HG02678 (cell line): ENCODE results near the gene LIPE.
A peak's percentile ranks its signal among the peaks of the same experiment; 100 is the strongest.
"Not testable (repeated sequence)": the region's sequence is repeated elsewhere in the genome, so short reads cannot be mapped to it uniquely, and the experiment has no call there.

ENCODE experiments used
- ATAC-seq: cut with Tn5 transposase; IDR thresholded peaks from one replicate; pipeline ENCODE4 v1.9.1; 2021; ENCODE audit warnings: mild to moderate bottlenecking, moderate library complexity; ENCODE audit not compliant: unreplicated experiment

The LIPE gene, protein sequence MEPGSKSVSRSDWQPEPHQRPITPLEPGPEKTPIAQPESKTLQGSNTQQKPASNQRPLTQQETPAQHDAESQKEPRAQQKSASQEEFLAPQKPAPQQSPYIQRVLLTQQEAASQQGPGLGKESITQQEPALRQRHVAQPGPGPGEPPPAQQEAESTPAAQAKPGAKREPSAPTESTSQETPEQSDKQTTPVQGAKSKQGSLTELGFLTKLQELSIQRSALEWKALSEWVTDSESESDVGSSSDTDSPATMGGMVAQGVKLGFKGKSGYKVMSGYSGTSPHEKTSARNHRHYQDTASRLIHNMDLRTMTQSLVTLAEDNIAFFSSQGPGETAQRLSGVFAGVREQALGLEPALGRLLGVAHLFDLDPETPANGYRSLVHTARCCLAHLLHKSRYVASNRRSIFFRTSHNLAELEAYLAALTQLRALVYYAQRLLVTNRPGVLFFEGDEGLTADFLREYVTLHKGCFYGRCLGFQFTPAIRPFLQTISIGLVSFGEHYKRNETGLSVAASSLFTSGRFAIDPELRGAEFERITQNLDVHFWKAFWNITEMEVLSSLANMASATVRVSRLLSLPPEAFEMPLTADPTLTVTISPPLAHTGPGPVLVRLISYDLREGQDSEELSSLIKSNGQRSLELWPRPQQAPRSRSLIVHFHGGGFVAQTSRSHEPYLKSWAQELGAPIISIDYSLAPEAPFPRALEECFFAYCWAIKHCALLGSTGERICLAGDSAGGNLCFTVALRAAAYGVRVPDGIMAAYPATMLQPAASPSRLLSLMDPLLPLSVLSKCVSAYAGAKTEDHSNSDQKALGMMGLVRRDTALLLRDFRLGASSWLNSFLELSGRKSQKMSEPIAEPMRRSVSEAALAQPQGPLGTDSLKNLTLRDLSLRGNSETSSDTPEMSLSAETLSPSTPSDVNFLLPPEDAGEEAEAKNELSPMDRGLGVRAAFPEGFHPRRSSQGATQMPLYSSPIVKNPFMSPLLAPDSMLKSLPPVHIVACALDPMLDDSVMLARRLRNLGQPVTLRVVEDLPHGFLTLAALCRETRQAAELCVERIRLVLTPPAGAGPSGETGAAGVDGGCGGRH

DNA sequence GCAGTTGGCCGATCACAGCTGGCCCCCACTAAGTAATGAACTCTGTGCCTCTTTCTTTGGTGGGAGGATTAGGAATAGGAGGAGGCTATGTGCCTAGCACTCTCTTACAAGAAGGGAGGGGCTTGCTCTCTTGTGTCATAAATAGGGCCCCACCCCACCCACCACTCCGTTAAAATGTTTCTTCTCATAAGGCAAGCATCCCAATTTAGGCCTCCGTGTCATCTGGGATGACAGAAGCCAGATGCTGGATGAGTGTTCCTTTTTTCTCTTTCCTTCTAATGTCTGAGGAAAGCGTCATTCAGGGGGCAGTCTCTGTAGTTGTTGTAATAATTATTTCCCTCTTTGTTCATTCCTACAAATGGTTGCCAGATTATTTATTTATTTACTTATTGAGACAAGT is at the start of gene LIPE:
Gene LIPE (minus strand): TSS at position 76 of the 400 bp plus-strand sequence. CDS start 239 bp downstream, outside the sequence.
- no peak for ATAC-seq

DNA sequence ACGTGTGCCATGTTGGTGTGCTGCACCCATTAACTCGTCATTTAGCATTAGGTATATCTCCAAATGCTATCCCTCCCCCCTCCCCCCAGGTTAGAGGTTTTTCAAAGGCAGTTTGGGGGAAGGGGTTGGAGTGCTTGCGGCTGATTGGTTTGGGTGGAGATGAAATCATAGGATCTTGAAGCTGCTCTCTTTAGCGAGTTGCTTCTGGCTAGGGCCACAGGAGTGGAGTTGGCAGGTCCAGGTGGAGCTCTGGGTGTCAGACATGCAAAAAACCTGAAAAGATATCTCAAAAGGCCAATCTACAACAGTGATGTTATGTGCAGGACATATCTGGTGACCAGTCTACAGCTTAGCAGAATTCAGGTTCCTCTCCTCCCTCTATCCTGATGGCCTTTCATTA is 48.2 kb upstream of the LIPE start:
- ATAC-seq = no peak

DNA sequence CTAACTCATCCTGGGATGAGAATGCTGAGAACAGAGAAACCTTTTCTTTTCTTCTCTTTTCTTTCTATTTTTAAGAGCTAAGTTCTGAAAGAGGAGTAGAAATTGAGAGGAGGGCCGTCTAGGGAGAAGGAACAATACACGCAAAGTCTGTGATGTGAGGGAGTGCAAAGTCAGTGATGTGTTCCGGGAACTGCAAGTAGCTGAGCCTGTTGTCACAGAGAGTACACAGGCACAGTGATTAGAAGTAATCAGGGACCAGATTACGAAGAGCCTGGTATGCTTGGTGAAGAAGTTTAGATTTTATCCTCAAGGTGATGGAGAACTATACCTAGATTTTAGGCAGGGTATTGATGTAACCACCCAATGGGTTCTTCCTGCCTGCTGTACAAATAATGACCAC is 47.6 kb upstream of the LIPE start:
- ATAC-seq = no peak

DNA sequence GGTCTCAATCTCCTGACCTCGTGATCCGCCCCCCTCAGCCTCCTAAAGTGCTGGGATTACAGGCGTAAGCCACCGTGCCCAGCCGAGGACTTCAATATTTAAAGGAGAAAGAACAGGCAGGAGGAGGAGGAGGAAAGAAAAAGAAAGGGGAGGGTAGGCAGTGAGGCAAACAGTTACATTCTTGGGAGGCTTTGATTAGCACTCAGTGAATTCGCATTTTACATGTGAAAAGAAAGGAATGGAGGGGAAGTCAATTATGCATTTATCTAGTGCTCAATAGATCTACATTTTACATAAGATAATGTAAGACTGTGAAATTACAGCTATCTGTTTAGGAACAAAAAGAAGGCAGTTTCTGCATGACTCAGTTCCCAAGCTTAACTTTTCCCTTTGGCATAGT is 46.5 kb upstream of the LIPE start:
- ATAC-seq = no peak

DNA sequence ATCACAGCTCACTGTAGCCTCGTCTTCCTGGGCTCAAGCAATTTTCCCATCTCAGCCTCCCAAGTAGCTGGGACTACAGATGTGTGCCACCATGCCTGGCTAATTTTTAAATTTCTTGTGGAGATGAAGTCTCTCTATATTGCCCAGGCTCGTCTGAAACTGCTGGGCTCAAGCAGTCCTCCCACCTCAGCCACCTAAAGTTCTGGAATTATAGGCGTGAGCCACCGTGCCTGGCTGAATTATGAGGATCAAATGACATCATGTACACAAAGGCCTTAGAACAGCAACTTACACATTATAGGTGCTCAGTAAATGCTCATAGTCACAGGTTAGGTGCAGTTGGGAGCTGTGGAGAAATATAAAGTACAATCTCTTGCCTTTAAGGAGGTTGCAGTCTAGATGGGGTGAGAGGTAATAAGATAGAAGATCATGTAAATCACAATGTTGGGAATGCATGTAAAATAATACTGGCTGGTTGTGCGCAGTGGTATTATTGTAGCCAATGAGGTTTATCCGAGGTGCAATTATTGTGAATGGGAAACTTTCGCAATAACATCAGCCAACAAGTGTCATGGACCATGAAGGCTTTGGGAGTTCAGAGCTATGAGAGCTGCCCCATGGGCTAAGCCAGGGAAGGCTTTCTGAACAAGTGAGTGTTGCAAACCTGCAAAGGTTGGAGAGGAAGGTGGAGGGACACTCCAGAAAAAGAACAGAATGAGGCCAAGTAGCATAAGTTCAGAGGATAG is 45.4 kb upstream of the LIPE start:
- no peak for ATAC-seq

DNA sequence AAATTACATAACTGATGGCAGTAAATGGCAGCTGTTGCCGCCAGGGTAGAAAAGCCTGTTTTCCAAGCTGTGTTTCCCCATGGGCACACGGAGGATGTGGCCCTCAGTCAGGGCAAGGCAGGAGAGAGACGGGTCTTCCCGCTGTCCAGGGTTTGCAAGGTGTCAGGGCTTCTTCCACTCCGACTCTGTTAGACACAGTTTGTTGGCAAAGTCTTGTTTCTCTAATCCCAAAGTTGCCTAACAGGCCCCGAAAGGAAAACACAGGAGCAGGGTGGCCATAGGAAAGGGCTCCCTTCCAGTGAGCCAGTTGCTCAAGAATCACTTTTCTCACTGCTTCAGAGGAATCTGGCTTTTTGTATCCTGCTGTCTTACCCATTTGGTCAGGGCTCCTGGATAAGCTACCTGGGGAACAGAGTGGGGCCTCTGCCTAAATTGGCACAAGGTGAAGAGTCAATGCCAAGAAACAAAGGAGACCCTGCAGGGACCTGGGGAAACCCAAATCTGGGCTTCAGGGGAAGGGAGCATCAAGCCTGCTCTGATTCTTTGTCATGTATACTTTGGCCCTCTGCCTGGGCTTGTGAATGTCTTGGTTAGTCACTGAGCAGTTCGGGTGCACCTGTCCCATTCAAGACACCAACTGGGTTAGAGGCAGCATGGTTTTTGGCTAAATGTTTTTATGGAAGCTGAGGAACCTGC is 44.5 kb upstream of the LIPE start:
- no peak for ATAC-seq

DNA sequence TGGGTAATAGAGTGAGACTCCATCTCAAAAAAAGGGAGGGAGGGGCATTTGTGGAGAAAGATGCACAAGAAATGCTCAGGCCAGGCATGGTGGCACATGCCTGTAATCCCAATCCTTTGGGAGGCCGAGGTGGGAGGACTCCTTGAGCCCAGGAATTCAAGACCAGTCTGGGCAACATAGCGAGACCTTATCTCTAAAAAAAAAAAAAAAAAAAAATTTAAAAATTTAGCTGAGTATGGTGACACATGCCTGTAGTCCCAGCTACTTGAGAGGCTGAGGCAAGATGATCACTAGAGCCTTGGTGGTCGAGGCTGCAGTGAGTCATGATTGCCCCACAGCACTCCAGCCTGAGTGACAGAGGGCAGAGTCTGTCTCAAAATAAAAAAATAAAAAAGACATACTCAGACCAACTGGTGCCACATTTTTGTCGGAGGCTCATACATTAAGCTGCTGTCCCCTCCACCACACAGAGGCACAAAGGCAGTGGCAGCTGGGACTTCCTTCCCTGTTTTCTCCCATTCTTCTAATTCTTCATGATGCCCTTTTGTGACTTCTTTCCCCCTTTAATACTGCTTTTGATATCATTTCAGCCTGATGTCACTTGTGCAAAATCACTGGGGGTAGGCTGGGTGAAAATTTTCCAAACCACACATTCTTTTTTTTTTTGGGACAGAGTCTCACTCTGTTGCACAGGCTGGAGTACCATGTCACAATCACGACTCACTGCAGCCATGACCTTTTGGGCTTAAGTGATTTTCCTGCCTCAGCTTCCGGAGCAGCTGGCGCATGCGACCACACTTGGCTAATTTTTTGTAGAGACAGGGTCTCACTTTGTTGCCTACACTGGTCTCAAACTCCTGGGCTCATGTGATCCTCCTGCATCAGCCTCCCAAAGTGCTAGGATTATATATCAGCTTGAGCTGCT is 42.4 kb upstream of the LIPE start:
- no peak for ATAC-seq

DNA sequence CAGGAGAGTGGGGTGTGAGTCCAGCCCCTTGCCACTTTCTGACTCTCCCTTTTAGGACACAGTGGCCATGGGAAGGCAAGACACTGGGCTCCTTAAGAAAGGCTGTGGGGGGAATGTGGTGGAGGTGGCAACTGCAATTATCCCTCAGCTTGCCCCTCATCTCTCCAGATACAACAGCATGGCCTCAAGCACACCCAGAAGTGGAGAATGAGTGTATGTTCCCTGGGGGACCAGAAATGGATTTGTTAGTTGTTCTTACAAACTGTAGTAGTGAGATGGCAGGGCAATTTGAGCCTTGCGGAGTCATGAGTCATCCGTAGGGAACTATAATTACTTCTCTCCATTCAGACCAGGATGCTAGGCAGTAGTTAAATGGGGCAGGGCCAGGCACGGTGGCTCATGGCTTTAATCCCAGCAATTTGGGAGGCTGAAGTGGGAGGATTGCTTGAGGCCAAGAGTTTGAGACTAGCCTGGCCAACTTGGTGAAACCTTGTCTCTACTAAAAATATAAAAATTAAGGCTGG is 41.1 kb upstream of the LIPE start:
- ATAC-seq = no peak

DNA sequence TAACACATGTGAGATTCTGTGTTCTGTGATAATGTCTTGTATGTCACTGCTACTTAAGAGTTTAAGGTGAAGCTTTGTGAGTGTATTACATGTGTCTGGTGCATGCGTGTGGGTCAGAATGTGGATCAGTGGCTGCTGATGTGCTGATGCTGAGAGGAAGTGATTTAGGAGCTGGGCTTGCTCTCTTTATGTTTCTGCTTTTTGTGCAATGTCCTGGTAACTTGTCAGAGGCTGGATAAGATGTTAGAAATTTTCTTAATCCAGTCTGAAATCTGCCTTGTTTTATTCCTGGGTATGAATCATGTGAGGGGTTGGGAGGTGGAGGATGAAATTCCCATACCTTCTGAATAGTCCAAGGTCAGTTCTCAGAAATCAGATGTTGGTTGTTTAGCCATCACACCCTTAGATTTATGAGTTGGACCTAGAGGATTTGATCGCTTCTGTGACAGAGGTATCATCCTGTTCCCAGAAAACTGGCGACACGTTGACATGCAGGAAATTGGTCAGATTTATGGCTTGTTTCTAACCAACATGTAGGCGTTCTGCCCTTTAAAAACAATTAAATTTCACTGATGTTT is 40.1 kb upstream of the LIPE start:
- ATAC-seq = no peak

DNA sequence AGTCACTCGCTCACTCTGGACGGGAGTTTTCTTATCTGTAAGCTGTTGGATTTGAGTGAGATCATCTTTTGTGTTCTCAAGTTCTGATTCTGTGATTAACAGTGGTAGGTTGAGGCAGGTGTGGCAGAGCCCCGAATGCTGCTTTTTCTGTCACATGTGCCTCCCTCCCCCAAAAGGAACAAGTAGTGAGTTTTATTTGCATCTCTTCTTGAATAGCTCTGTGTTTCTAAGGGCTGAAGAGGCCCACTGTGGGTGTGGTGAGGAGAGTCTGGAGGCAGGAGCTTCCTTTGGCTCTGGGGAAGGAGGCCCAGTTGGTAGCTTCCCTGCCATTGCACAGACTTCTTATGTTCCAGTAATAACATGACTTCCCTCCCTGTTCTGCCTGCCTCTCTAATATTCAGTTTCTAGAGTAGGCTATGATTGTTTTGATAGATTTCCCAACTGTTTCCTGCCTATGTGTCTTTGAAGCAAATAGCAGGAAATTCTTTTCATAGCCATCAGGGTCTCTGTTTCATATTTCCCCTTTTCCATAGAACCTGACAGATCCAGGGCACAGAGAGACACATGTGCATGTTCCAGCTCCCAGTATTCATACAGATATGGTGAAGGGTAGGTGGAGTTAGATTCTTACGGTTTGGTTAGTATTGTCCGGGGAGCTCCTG is 39.5 kb upstream of the LIPE start:
- no peak for ATAC-seq

DNA sequence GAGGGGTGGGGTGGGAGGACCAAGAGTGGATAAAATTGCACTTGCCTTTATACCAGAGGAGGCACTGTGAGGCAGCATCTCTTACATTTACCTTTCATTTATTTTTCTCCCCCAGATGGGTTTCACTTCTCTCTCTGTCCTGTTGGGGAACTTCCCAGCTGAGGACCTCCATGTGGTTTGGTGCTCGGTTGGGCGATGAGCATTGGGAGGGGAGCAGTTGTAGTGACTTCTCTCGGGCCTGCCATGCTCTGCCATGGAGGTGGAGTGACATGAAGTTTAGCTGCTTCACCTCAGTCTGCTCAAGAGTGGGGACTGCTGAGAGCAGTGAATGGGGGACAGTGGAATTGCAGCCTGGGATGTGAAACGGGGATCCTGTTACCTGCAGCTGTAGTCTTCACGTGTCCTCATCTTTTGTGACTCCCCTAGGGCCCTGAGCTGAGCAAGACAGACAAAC is 38.7 kb upstream of the LIPE start:
- peak; percentile 80 for ATAC-seq

DNA sequence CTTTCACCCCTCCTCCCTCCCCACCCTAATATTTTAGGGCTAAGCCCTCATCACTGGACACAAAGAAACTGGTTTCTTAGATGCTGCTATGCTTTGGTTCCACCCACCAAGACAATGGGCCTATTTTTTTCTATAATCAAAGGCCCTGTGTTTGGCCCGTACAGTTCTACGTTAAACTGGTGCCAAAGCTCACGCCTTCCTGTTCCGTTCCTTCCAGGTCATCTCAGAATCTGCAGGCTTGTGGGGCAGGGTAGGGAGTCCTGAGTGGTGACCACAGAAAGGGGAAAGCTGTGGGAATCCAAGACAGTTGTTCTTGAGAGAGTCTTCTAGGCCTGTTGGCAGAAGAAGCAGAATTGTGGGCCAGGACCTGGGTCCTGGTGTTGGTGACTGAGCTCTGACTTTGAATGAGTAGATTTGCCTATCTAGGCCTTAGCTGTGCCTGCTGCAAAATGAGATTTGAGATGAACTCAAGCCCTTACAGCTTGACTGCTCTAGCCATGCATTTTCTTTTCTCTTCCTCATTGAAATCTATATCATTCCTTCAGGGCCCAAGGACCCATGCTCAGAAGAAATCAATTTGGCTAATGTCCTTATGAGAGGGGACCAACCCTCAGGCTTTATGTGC is 34.6 kb upstream of the LIPE start:
- ATAC-seq = no peak

DNA sequence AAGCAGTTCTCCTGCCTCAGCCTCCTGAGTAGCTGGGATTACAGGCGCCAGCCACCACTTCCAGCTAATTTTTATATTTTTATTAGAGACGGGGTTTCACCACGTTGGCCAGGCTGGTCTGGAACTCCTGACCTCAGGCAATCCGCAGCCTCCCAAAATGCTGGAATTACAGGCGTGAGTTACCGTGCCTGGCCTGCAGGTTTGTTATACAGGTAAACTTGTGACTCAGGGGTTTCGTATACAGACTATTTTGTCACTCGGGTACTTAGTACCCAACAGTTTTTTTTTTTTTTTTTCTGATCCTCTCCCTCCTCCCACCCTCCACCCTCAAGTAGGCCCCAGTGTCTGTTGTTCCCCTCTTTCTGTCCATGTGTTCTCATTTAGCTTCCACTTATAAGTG is 34.0 kb upstream of the LIPE start:
- ATAC-seq = not testable (repeated sequence)

DNA sequence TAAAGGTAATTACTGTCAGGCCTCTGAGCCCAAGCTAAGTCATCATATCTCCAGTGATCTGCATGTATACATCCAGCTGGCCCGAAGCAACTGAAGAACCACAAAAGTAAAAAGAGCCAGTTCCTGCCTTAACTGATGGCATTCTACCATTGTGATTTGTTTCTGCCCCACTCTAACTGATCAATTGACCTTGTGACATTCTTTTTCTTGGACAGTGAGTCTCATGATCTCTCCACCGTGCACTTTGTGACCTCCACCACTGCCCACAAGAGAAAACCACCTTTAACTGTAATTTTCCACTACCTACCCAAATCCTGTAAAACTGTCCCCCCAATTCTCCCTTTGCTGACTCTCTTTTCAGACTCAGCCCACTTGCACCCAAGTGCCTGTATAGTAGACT is 32.7 kb upstream of the LIPE start:
- no peak for ATAC-seq

DNA sequence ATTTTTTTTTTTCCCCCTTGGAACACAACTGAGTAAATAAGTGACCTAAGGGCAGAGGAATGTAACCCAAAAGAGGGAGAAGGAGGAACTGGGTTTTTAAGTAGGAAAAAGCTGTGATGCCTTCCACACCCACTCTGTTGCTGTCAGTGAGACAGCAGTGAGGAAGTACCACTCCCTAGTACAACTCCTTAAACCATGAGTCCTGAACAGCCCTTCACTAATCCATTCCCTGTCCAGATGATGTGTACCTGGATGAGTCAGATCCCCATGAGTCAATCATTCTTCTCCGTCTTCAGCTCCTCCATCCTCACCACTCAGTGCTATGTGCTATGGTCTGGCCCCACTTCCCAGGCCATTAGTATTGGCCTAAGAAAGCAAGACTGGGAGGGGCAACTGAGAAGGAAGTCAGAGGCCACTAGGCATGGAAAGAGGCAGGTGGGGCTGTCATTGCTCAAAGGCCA is 28.5 kb upstream of the LIPE start:
- ATAC-seq = no peak

DNA sequence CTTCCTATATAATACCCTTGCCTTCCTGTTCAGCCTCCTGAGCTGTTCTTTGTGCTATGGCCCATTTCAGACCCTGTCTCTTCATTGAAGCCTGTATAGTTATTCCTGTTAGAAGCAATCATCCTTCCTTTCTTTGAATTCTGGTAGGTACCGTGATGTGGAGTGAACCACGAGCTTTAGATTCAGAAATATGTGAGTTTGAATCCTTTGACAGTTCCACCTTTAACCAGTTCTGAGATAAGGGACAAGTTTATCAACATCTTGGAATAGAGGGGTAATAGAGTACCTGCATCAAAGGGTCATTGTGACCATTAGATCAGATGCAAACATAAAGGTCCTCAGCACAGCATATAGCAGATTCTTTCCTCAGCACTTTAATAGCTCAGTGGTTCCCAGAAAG is 27.9 kb upstream of the LIPE start:
- no peak for ATAC-seq

DNA sequence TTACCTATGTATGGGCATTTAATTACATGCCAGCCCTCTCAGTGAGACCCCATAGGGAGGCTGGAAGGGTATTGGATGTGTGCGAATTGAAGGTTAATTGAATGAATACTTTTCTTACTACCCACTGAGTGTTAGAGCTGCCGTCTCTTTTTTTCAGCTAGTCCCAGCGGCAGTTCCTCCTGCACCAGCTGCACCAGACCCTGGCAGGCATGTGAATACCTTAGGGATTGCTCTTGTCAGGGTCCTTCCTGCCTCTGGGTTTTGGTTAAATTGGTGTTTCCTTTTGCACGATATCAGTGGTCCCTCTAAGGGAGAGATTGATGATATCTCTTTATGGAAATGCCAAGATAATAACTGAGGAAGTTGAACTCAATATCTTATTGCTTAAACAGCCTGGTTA is 25.4 kb upstream of the LIPE start:
- ATAC-seq = no peak
